AG20443 (cell line): ENCODE measurements around the gene FAM20B.
A peak's percentile ranks its signal among the peaks of the same experiment; 100 is the strongest.
"Not testable (repeated sequence)": the region's sequence is repeated elsewhere in the genome, so short reads cannot be mapped to it uniquely, and the experiment has no call there.

Experiments
- DNase-seq: peaks from one replicate; pipeline ENCODE4 v3.0.0; 2012; ENCODE audit warnings: low spot score, mixed read lengths

The FAM20B gene

GRCh38 chr1:179025125-179025974, at the start of gene FAM20B:
Gene FAM20B, plus strand, starts transcription at chr1:179025894. Its CDS starts 17,954 bp downstream, at chr1:179043848.
- DNase-seq = peak; percentile 99

- no peak for DNase-seq
These were observed 49.2 kb upstream of the FAM20B start for GRCh38 chr1:178976541-178976940.

GRCh38 chr1:178986204-178986603, 39.5 kb upstream of the FAM20B start:
- peak; percentile 3 for DNase-seq

GRCh38 chr1:178988198-178988597, 37.5 kb upstream of the FAM20B start:
- not testable (repeated sequence) for DNase-seq

- DNase-seq = no peak
These were observed 32.1 kb upstream of the FAM20B start for GRCh38 chr1:178993559-178993958.

GRCh38 chr1:178997428-178997827, 28.3 kb upstream of the FAM20B start:
- DNase-seq = no peak

- DNase-seq = no peak
These were observed 27.4 kb upstream of the FAM20B start for GRCh38 chr1:178998295-178998694.

- peak; percentile 0 for DNase-seq
These were observed 26.6 kb upstream of the FAM20B start for GRCh38 chr1:178999061-178999460.

- DNase-seq = peak; percentile 2
These were observed 24.2 kb upstream of the FAM20B start for GRCh38 chr1:179001451-179001850.

- not testable (repeated sequence) for DNase-seq
These were observed 23.6 kb upstream of the FAM20B start for GRCh38 chr1:179002064-179002463.

GRCh38 chr1:179002552-179003345, 22.9 kb upstream of the FAM20B start:
- DNase-seq = peak; percentile 73

- no peak for DNase-seq
These were observed 22.1 kb upstream of the FAM20B start for GRCh38 chr1:179003512-179004066.

- no peak for DNase-seq
These were observed 18.5 kb upstream of the FAM20B start for GRCh38 chr1:179007233-179007632.

GRCh38 chr1:179010671-179011070, 15.0 kb upstream of the FAM20B start:
- no peak for DNase-seq

- DNase-seq = no peak
These were observed 13.7 kb upstream of the FAM20B start for GRCh38 chr1:179012038-179012437.

GRCh38 chr1:179014123-179014522, 11.6 kb upstream of the FAM20B start:
- DNase-seq = no peak

- DNase-seq = no peak
These were observed 10.3 kb upstream of the FAM20B start for GRCh38 chr1:179015396-179015795.

GRCh38 chr1:179016706-179017382, 8.8 kb upstream of the FAM20B start:
- peak; percentile 92 for DNase-seq

- peak; percentile 44 for DNase-seq
These were observed 8.0 kb upstream of the FAM20B start for GRCh38 chr1:179017383-179018326.

GRCh38 chr1:179021873-179022272, 3.8 kb upstream of the FAM20B start:
- DNase-seq = no peak
